Heart left ventricle (tissue), 13 donors: ENCODE measurements around the gene PCAT6.
"Not testable (repeated sequence)": the region's sequence is repeated elsewhere in the genome, so short reads cannot be mapped to it uniquely, and the experiment has no call there.

Experiments
- CTCF ChIP-seq, 12 donors: fragments of 200-600 bp; sonication (generic) in 4 of 12; IDR thresholded peaks; one replicate each; pipeline versions ENCODE4 v1.5.0 to v1.8.0; 2018 to 2022; ENCODE audit warnings: antibody characterized with exemption in 12 of 12, mild to moderate bottlenecking in 5 of 12
- POLR2A ChIP-seq, 2 donors: fragments of 450-650 bp; IDR thresholded peaks; one replicate each; pipeline ENCODE4 v1.6.1; 2017; ENCODE audit warnings: antibody characterized with exemption in 2 of 2, mild to moderate bottlenecking in 2 of 2, moderate library complexity in 2 of 2
- donor health status: ischemic (EF 13 %, LVEDD 7.1; RV severe dilation, severe dysfunction).
- donor health status: DM: no; HTN: yes; CAD: no.
- donor health status: DM: no; HTN: no; CAD: no.
- donor health status: ischemic (EF 25% LVEDD 6.9; RV normal size, moderate dysfunction).
- donor health status: ischemic (EF 25% LVEDD 5.7; RV mildly dilated, moderate dysfunction).
- donor health status: ischemic (EF 35%, LVEDD 5.7; RV mildly dilated, moderate dysfunction).
- donor health status: nonischemic (EF 11% LVEDD 7.7; RV severe dilation, severe dysfunction).
- donor health status: DM: yes; HTN: yes; CAD: no.
- donor health status: PGD.
- donor health status: ischemic (EF 29% LVEDD 5.4; RV normal size, mild dysfunction).
- donor health status: nonischemic (EF 23%, LVEDD 6.1; RV moderate dilation, normal function).

GRCh38 chr1:202829223-202829622, 18.5 kb downstream of the PCAT6 start:
- TF ChIP-seq POLR2A, CTCF (IDR thresholded peaks at IDR 0.05): not testable (repeated sequence)
